H1 (cell line): ENCODE measurements around the gene EEF2K. TPM values are rescaled to one million over a fixed set of nuclear protein-coding genes. Genes with fewer than 3 reads are reported as not detected.

Source experiments
- CTCF ChIA-PET: fragments of 300-600 bp; sonication (Branson Sonifier 250); formaldehyde crosslinking; loops from one replicate; lab custom pipeline; 2021; ENCODE audit not compliant: partially characterized antibody; lab: Charles Lee
- POLR2A ChIA-PET: fragments of 300-600 bp; sonication (Branson Sonifier 250); formaldehyde crosslinking; loops from one replicate; lab custom pipeline; 2021; ENCODE audit warnings: inconsistent platforms; ENCODE audit not compliant: partially characterized antibody; lab: Charles Lee
- DNase-seq, 2 experiments: peaks; one replicate each; pipeline versions ENCODE4 v3.0.0 to v3.0.0-alpha.2; 2010 to 2022; ENCODE audit warnings: low spot score in 2 of 2, low read depth in 1 of 2, mixed read lengths in 1 of 2
- FAIRE-seq: peaks from 2 replicates; lab custom pipeline; 2011; peaks lifted over from hg19 to GRCh38; lab: Jason Lieb, UNC
- H2AFZ ChIP-seq: 2 replicates; pipeline ENCODE4 v1.8.1; 2012; ENCODE audit warnings: low read length, inconsistent platforms
- H2AK5ac ChIP-seq: 2 replicates; pipeline ENCODE4 v1.6.1; 2013; ENCODE audit warnings: low read depth, low read length
- H2BK120ac ChIP-seq: replicated peaks from 2 replicates; pipeline ENCODE3; 2013; ENCODE audit warnings: low read depth, low read length, inconsistent platforms
- H2BK12ac ChIP-seq: 2 replicates; pipeline ENCODE4 v1.6.1; 2013; ENCODE audit warnings: low read depth, low read length
- H2BK15ac ChIP-seq: 2 replicates; pipeline ENCODE4 v1.6.1; 2013; ENCODE audit warnings: low read length
- H2BK20ac ChIP-seq: 2 replicates; pipeline ENCODE4 v1.6.1; 2013; ENCODE audit warnings: low read length
- H2BK5ac ChIP-seq: 2 replicates; pipeline ENCODE4 v1.6.1; 2013; ENCODE audit warnings: low read depth, low read length
- H3K14ac ChIP-seq: 2 replicates; pipeline ENCODE4 v1.6.1; 2013; ENCODE audit warnings: inconsistent platforms; ENCODE audit not compliant: insufficient read length
- H3K18ac ChIP-seq: 2 replicates; pipeline ENCODE4 v1.6.1; 2013; ENCODE audit warnings: low read length; ENCODE audit errors: extremely low read depth
- H3K23ac ChIP-seq: 2 replicates; pipeline ENCODE4 v1.6.1; 2013; ENCODE audit warnings: inconsistent platforms; ENCODE audit not compliant: insufficient read length
- H3K23me2 ChIP-seq: 2 replicates; pipeline ENCODE4 v1.6.1; 2013; ENCODE audit warnings: low read depth, low read length
- H3K27ac ChIP-seq: 2 replicates; pipeline ENCODE4 v1.6.1; 2011; ENCODE audit warnings: low read depth, low read length, inconsistent platforms
- H3K27me3 ChIP-seq, 4 experiments: replicated peaks in 1 of 4; 1 replicate in 1 of 4; 2 replicates in 3 of 4; pipeline versions ENCODE4 v1.6.1 to v1.8.1; 2011 to 2013; ENCODE audit warnings: low read length in 3 of 4, mild to moderate bottlenecking in 3 of 4, inconsistent platforms in 2 of 4, mixed read lengths in 2 of 4, moderate library complexity in 1 of 4; ENCODE audit not compliant: control insufficient read depth in 3 of 4, insufficient read depth in 3 of 4; ENCODE audit errors: extremely low read depth in 1 of 4
- H3K36me3 ChIP-seq, 4 experiments: 2 replicates each; pipeline versions ENCODE4 v1.6.1 to v1.8.1; 2011 to 2013; ENCODE audit warnings: mild to moderate bottlenecking in 4 of 4, low read length in 3 of 4, moderate library complexity in 2 of 4, control low read depth in 1 of 4, inconsistent platforms in 1 of 4; ENCODE audit not compliant: insufficient read depth in 4 of 4, control insufficient read depth in 2 of 4
- H3K4ac ChIP-seq: replicated peaks from 2 replicates; pipeline ENCODE3; 2013; ENCODE audit warnings: low read length, low read depth, mixed read lengths, inconsistent platforms; ENCODE audit not compliant: insufficient read length
- H3K4me1 ChIP-seq, 4 experiments: replicated peaks in 1 of 4; 1 replicate in 1 of 4; 2 replicates in 3 of 4; pipeline versions ENCODE4 v1.6.1 to v1.8.1; 2011 to 2013; ENCODE audit warnings: low read length in 3 of 4, inconsistent platforms in 2 of 4, mixed read lengths in 1 of 4; ENCODE audit not compliant: insufficient read depth in 4 of 4, control insufficient read depth in 3 of 4
- H3K4me2 ChIP-seq, 2 experiments: 2 replicates each; pipeline versions ENCODE4 v1.6.1 to v1.8.1; 2011 to 2013; ENCODE audit warnings: low read depth in 2 of 2, low read length in 2 of 2, control low read depth in 1 of 2, inconsistent platforms in 1 of 2, mild to moderate bottlenecking in 1 of 2; ENCODE audit not compliant: insufficient read depth in 1 of 2
- H3K4me3 ChIP-seq, 4 experiments: fragments of 200-600, 300-600 bp in 1 of 4; sonication (generic), shearing (Covaris generic), sonication (Bioruptor Twin) in 1 of 4; 2 replicates each; pipeline versions ENCODE4 v1.5.1 to v1.8.1; 2011 to 2016; ENCODE audit warnings: low read length in 4 of 4, low read depth in 3 of 4, control low read depth in 2 of 4, inconsistent platforms in 2 of 4, mild to moderate bottlenecking in 2 of 4, mixed read lengths in 1 of 4, moderate library complexity in 1 of 4; ENCODE audit not compliant: insufficient read depth in 2 of 4; ENCODE audit errors: extremely low read depth in 1 of 4
- H3K56ac ChIP-seq: replicated peaks from 2 replicates; pipeline ENCODE3; 2013; ENCODE audit warnings: low read depth, mild to moderate bottlenecking, mixed read lengths, low read length, inconsistent platforms; ENCODE audit not compliant: insufficient read length
- H3K79me1 ChIP-seq: 2 replicates; pipeline ENCODE4 v1.6.1; 2013; ENCODE audit warnings: low read depth, low read length, control low read depth
- H3K79me2 ChIP-seq, 2 experiments: 2 replicates each; pipeline versions ENCODE4 v1.6.1 to v1.8.1; 2012 to 2013; ENCODE audit warnings: low read length in 2 of 2, mild to moderate bottlenecking in 2 of 2, inconsistent platforms in 1 of 2; ENCODE audit not compliant: insufficient read depth in 2 of 2, control insufficient read depth in 1 of 2
- H3K9ac ChIP-seq, 4 experiments: replicated peaks in 1 of 4; 1 replicate in 1 of 4; 2 replicates in 3 of 4; pipeline versions ENCODE4 v1.6.1 to v1.8.1; 2011 to 2013; ENCODE audit warnings: low read depth in 3 of 4, low read length in 3 of 4, control low read depth in 2 of 4, mild to moderate bottlenecking in 2 of 4, moderate library complexity in 2 of 4, inconsistent platforms in 1 of 4; ENCODE audit errors: extremely low read depth in 1 of 4
- H3K9me3 ChIP-seq, 2 experiments: 2 replicates each; pipeline versions ENCODE4 v1.6.1 to v1.8.1; 2012 to 2013; ENCODE audit warnings: mild to moderate bottlenecking in 2 of 2, moderate library complexity in 2 of 2, control low read depth in 1 of 2, inconsistent platforms in 1 of 2, low read depth in 1 of 2, low read length in 1 of 2, mixed read lengths in 1 of 2; ENCODE audit not compliant: insufficient read depth in 2 of 2
- H4K20me1 ChIP-seq, 2 experiments: replicated peaks in 1 of 2; 2 replicates each; pipeline versions ENCODE3 to v1.8.1; 2011 to 2013; ENCODE audit warnings: inconsistent platforms in 2 of 2, low read length in 2 of 2, mild to moderate bottlenecking in 1 of 2; ENCODE audit not compliant: insufficient read depth in 2 of 2, control insufficient read depth in 1 of 2
- H4K5ac ChIP-seq: 2 replicates; pipeline ENCODE4 v1.6.1; 2013; ENCODE audit warnings: low read length, low read depth, mixed read lengths, inconsistent platforms; ENCODE audit not compliant: insufficient read length
- H4K8ac ChIP-seq: 2 replicates; pipeline ENCODE4 v1.8.0; 2013; ENCODE audit warnings: mild to moderate bottlenecking, moderate library complexity, low read length, inconsistent platforms; ENCODE audit not compliant: insufficient read depth; ENCODE audit errors: extremely low read depth
- H4K91ac ChIP-seq: replicated peaks from 2 replicates; pipeline ENCODE3; 2013; ENCODE audit warnings: low read length, mixed read lengths, inconsistent platforms; ENCODE audit not compliant: insufficient read length
- RAD21 ChIP-seq, 2 experiments: IDR thresholded peaks in 1 of 2; conservative IDR thresholded peaks in 1 of 2; 2 replicates each; pipeline ENCODE4 v1.6.1; 2011; ENCODE audit warnings: low read depth in 2 of 2, low read length in 2 of 2, improper control_type of control experiment in 1 of 2, inconsistent platforms in 1 of 2, mild to moderate bottlenecking in 1 of 2, moderate library complexity in 1 of 2
- ZNF274 ChIP-seq: IDR thresholded peaks from 2 replicates; pipeline ENCODE4 v1.7.0; 2012; ENCODE audit warnings: low read length, borderline replicate concordance; ENCODE audit errors: extremely low read depth
- WGBS, 2 experiments: shearing (Covaris generic) in 1 of 2; methylation state at CpG; one replicate each; pipeline versions ENCODE4 v1.1.6 to v1.1.7; 2013 to 2015; ENCODE audit warnings: low lambda C conversion rate in 2 of 2, mixed read lengths in 2 of 2, inconsistent platforms in 1 of 2, low coverage in 1 of 2, missing lambda C conversion rate in 1 of 2; ENCODE audit not compliant: insufficient replicate concordance in 2 of 2, insufficient coverage in 1 of 2, insufficient read length in 1 of 2; ENCODE audit errors: extremely low coverage in 1 of 2, missing lambda C conversion rate in 1 of 2; 5-methylcytosine and 5-hydroxymethylcytosine counted together
- polyA plus RNA-seq, 7 experiments: library from polyadenylated mRNA; depleted of rRNA in 3 of 7; stranded (reverse) in 5 of 7; unstranded in 2 of 7; fragments of >200 nt in 5 of 7; fragments of 200-250 nt in 2 of 7; gene quantifications; 1 replicate in 5 of 7; 2 replicates in 1 of 7; 4 replicates in 1 of 7; pipeline versions ENCODE4 v1.2.1 to v1.2.3, GENCODE V29; 2011 to 2013; ENCODE audit warnings: missing spikeins in 2 of 7, mixed read lengths in 2 of 7
- total RNA-seq: library from RNA; stranded (reverse); fragmentation: NEBNext Ultra II Directional; extraction: Animal tissue kit (Norgen Biotek cat#: 25700); gene quantifications from 2 replicates; pipeline ENCODE4 v1.2.1, GENCODE V29; 2021
- TF ChIP-seq, protein P1 (sequence below), 3 experiments: IDR thresholded peaks; 1 replicate in 2 of 3; 2 replicates in 1 of 3; pipeline versions ENCODE4 v1.5.1 to v1.6.1; 2011; ENCODE audit warnings: low read length in 3 of 3, mild to moderate bottlenecking in 3 of 3, inconsistent platforms in 2 of 3, low read depth in 1 of 3, moderate library complexity in 1 of 3; ENCODE audit not compliant: insufficient read depth in 1 of 3; ENCODE audit errors: control extremely low read depth in 1 of 3

Gene EEF2K
- total and polyA plus RNA-seq, 2 of the 8 experiments (the other 6 are each of a cell fraction or from before 2014, with no cell fraction given), result 14.9 to 30.2 TPM

DNA sequence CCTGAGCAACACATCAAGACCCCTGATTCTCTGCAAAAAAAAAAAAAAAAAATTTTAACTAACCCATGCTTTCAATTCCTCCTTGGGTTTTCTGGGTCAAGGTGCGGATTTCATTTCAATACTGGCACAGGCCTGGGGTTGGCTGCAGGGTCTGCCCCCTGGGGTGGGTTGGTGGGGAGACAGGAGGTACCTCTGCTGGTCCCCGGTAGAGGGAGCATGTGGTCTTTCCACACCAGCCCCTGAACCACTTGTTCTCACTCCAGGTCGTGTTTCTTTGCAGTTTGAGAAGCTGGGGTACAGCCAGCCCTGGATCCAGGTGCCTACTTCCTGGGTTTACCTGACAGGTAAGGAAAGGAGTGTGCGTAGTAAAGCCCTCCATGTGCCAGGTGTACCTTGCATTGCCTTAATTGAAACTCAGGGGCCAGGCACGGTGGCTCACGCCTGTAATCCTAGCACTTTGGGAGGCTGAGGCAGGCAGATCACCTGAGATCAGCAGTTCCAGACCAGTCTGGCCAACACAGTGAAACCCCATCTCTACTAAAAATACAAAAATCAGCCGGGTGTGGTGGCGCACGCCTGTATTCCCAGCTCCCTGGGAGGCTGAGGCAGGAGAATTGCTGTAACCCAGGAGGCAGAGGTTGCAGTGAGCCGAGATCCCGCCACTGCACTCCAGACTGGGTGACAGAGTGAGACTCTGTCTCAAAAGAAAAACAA is 22.0 kb upstream of the EEF2K start:
- Histone ChIP-seq H3K27ac (no peak overlapping the region), H3K79me1 (no peaks in the 10 kb centered on the region), H4K20me1 (no peaks in the 10 kb centered on the region), H3K79me2 (no peaks in the 10 kb centered on the region), H4K91ac (no peak overlapping the region), H3K4me3 (no peak overlapping the region), H3K27me3 (peaks cover 0 to under 1% (median 0%) of the 10 kb centered on the region in 4 experiments; a peak in 2 of 7 replicates), H3K4ac (no peak overlapping the region), H2BK5ac (no peak overlapping the region), H2BK15ac (no peak overlapping the region; the same call in 1 of the 2 replicates), H3K36me3 (no peaks in the 10 kb centered on the region), H3K9ac (no peak overlapping the region), H4K8ac (no peak overlapping the region; the same call in 1 of the 2 replicates), H2BK12ac (no peak overlapping the region; the same call in 1 of the 2 replicates), H3K9me3 (no peaks in the 10 kb centered on the region), H2AK5ac (no peak overlapping the region), H3K23ac (no peak overlapping the region), H4K5ac (no peak overlapping the region), H3K18ac (no peak overlapping the region; the same call in 1 of the 2 replicates), H2BK120ac (no peak overlapping the region), H3K4me2 (no peak overlapping the region), H2AFZ (no peak overlapping the region), H3K56ac (no peak overlapping the region), H3K23me2 (no peaks in the 10 kb centered on the region), H2BK20ac (no peak overlapping the region), H3K4me1 (peaks cover 0 to 4% (median 2%) of the 10 kb centered on the region in 4 experiments; a peak in 3 of 7 replicates), H3K14ac (no peak overlapping the region)
- DNase-seq (peak in 1 of 2 experiments; percentile 77), FAIRE-seq (no peak)
- ChIA-PET CTCF (interaction anchor here (0.6 to 8.0 kb wide), 19 partner anchors 8 to 194 kb away, joined by 3 to 127 read pairs (median 5); partner anchors contain the start of gene PDZD9), POLR2A (interaction anchor here (0.7 to 1.1 kb wide), 3 partner anchors 177 to 186 kb away, joined by 3 read pairs; no protein-coding TSS in a partner anchor)
- WGBS, 2 experiments, result 84% methylated on average over 11 of the region's 11 CpGs; no CpG with 5 or more reads in 1 of the 2 experiments
- no peak for TF ChIP-seq ZNF274
- TF ChIP-seq, protein P1, sequence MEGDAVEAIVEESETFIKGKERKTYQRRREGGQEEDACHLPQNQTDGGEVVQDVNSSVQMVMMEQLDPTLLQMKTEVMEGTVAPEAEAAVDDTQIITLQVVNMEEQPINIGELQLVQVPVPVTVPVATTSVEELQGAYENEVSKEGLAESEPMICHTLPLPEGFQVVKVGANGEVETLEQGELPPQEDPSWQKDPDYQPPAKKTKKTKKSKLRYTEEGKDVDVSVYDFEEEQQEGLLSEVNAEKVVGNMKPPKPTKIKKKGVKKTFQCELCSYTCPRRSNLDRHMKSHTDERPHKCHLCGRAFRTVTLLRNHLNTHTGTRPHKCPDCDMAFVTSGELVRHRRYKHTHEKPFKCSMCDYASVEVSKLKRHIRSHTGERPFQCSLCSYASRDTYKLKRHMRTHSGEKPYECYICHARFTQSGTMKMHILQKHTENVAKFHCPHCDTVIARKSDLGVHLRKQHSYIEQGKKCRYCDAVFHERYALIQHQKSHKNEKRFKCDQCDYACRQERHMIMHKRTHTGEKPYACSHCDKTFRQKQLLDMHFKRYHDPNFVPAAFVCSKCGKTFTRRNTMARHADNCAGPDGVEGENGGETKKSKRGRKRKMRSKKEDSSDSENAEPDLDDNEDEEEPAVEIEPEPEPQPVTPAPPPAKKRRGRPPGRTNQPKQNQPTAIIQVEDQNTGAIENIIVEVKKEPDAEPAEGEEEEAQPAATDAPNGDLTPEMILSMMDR (IDR thresholded peaks at IDR 0.05; ENCODE audit: control extremely low read depth in 1 of 3, insufficient read depth in 1 of 3, low read depth in 1 of 3, low read length in 3 of 3), result peak; percentile 54 to 69 (median 66)
- peak; percentile 28 to 44; a peak in 2 of 4 replicates for TF ChIP-seq RAD21 (IDR thresholded peaks at IDR 0.05 in 1 of 2, conservative IDR thresholded peaks at IDR 0.05 in 1 of 2; ENCODE audit: low read depth in 2 of 2, low read length in 2 of 2)
